ENCODE data around the gene PRRC2B. TPM values are rescaled to one million over a fixed set of nuclear protein-coding genes. Genes with fewer than 3 reads are reported as not detected.
"Not testable (repeated sequence)": the region's sequence is repeated elsewhere in the genome, so short reads cannot be mapped to it uniquely, and the experiment has no call there.

PRRC2B gene
- total RNA-seq, 6 experiments from 2014 or later: 130 to 173 (median 145) TPM

GRCh38 chr9:131545003-131545785 lies 151.3 kb downstream of the PRRC2B start, which contains the start of gene PRRT1B:
PRRT1B (plus strand) TSS chr9:131545523; CDS start chr9:131545616, 93 bp downstream.
- H3K27ac Mint-ChIP-seq: no peak within 1 kb of the TSS
- no peak for TF ChIP-seq CTCF (IDR thresholded peaks at IDR 0.05)
- H3K27me3 Mint-ChIP-seq (ENCODE audit: insufficient read depth): peaks cover 45% of the 10 kb centered on the region
- H3K9me3 Mint-ChIP-seq: peaks cover 33% of the 10 kb centered on the region
- H3K36me3 Mint-ChIP-seq (ENCODE audit: low read depth): peaks cover 24% of the 10 kb centered on the region
- no peak for DNase-seq
- H3K4me3 Mint-ChIP-seq: no peak within 1 kb of the TSS
- peaks cover 5% of the 10 kb centered on the region for H3K4me1 Mint-ChIP-seq (ENCODE audit: low read depth)

- Mint-ChIP-seq H3K4me3 (no peak overlapping the region), H3K9me3 (peaks cover 33% of the 10 kb centered on the region), H3K27me3 (ENCODE audit: insufficient read depth) (peaks cover 42% of the 10 kb centered on the region), H3K4me1 (ENCODE audit: low read depth) (peaks cover 5% of the 10 kb centered on the region), H3K27ac (no peak overlapping the region), H3K36me3 (ENCODE audit: low read depth) (peaks cover 24% of the 10 kb centered on the region)
- no peak for TF ChIP-seq CTCF (IDR thresholded peaks at IDR 0.05)
- DNase-seq: no peak
Observed at GRCh38 chr9:131545786-131546335, 152.0 kb downstream of the PRRC2B start.

- Mint-ChIP-seq H3K27ac (no peak overlapping the region), H3K27me3 (ENCODE audit: insufficient read depth) (peaks cover 44% of the 10 kb centered on the region), H3K36me3 (ENCODE audit: low read depth) (peaks cover 24% of the 10 kb centered on the region), H3K4me1 (ENCODE audit: low read depth) (peaks cover 5% of the 10 kb centered on the region), H3K4me3 (peak overlapping the region; percentile 75), H3K9me3 (peaks cover 33% of the 10 kb centered on the region)
- no peak for DNase-seq
- TF ChIP-seq CTCF (IDR thresholded peaks at IDR 0.05): 0 out of 2 replicates have a peak, but pooled peaks have one; percentile 8
Observed at GRCh38 chr9:131546336-131547084, 152.6 kb downstream of the PRRC2B start.

- not testable (repeated sequence) for H3K36me3 Mint-ChIP-seq (ENCODE audit: low read depth); H3K4me3 Mint-ChIP-seq; H3K9me3 Mint-ChIP-seq; H3K27ac Mint-ChIP-seq; H3K4me1 Mint-ChIP-seq (ENCODE audit: low read depth); DNase-seq
- peaks cover 49% of the 10 kb centered on the region for H3K27me3 Mint-ChIP-seq (ENCODE audit: insufficient read depth)
Observed at GRCh38 chr9:131549186-131549585, 155.3 kb downstream of the PRRC2B start.

Other genes with a start within 250 kb of the PRRC2B start
- gene FAM78A, start 117.6 kb upstream of the PRRC2B start, total RNA-seq (2021; fragmentation: NEBNext Ultra II Directional; extraction: Animal tissue kit (Norgen Biotek cat#: 25700)): under 1 TPM; 0.11 to 0.83 (median 0.34) TPM
- gene PLPP7, start 104.4 kb upstream of the PRRC2B start, total RNA-seq (2021; fragmentation: NEBNext Ultra II Directional; extraction: Animal tissue kit (Norgen Biotek cat#: 25700)): 10 to 100 TPM in 1 of 6 experiments, 1 to 10 TPM in 5; 1.2 to 10.2 (median 1.9) TPM
- gene POMT1, start 108.8 kb downstream of the PRRC2B start, total RNA-seq (2021; fragmentation: NEBNext Ultra II Directional; extraction: Animal tissue kit (Norgen Biotek cat#: 25700)): 10 to 100 TPM; 39.0 to 45.7 (median 40.2) TPM
- gene UCK1, start 137.2 kb downstream of the PRRC2B start, total RNA-seq (2021; fragmentation: NEBNext Ultra II Directional; extraction: Animal tissue kit (Norgen Biotek cat#: 25700)): 10 to 100 TPM; 18.6 to 22.6 (median 20.8) TPM
- gene PRRT1B, start 151.4 kb downstream of the PRRC2B start, total RNA-seq (2021; fragmentation: NEBNext Ultra II Directional; extraction: Animal tissue kit (Norgen Biotek cat#: 25700)): not detected